ENCODE measurements around the gene C7orf25.

GRCh38 chr7:42947521-42947920, 35.7 kb upstream of the C7orf25 start:
- TF ChIP-seq CTCF (IDR thresholded peaks at IDR 0.05; ENCODE audit: low read depth, low read length, poor library complexity, severe bottlenecking) (no peak), EZH2phosphoT487 (IDR thresholded peaks at IDR 0.05; ENCODE audit: borderline replicate concordance, low read length) (no peak)
